Stimulated activated memory B cell treated with anti-CD40 and anti-IgM and Interleukin-4, amounts not matched to agents 10 μg/mL and 1 μg/mL and 100 μg/mL, for 72 hours (primary cell): Measurements from ENCODE around the gene IFNL3.
A peak's percentile ranks its signal among the peaks of the same experiment; 100 is the strongest.

Experiments
- ATAC-seq: fragments of 150-1000 bp; cut with Tn5 transposase; 2 replicates; pipeline ENCODE4 v1.10.0; 2021
- H3K27ac Mint-ChIP-seq: one replicate; pipeline ENCODE4 v1.8.0; 2022; ENCODE audit warnings: mild to moderate bottlenecking, mixed read lengths
- H3K27me3 Mint-ChIP-seq: one replicate; pipeline ENCODE4 v1.8.0; 2022; ENCODE audit warnings: mixed read lengths
- H3K36me3 Mint-ChIP-seq: one replicate; pipeline ENCODE4 v1.8.0; 2022; ENCODE audit warnings: mixed read lengths
- H3K4me1 Mint-ChIP-seq: one replicate; pipeline ENCODE4 v1.8.0; 2022; ENCODE audit warnings: mixed read lengths
- H3K4me3 Mint-ChIP-seq: one replicate; pipeline ENCODE4 v1.8.0; 2022; ENCODE audit warnings: mild to moderate bottlenecking, moderate library complexity, mixed read lengths
- H3K9me3 Mint-ChIP-seq: one replicate; pipeline ENCODE4 v1.8.0; 2022; ENCODE audit warnings: mixed read lengths

Gene IFNL3

GRCh38 chr19:39195755-39196154 is 49.1 kb downstream of the IFNL3 start:
- no peak overlapping the region for H3K4me3 Mint-ChIP-seq
- peak; percentile 4 for ATAC-seq
- H3K27me3 Mint-ChIP-seq = peaks cover 93% of the 10 kb centered on the region
- H3K27ac Mint-ChIP-seq = no peak overlapping the region
- peaks cover 26% of the 10 kb centered on the region for H3K4me1 Mint-ChIP-seq
- no peaks in the 10 kb centered on the region for H3K9me3 Mint-ChIP-seq
- no peaks in the 10 kb centered on the region for H3K36me3 Mint-ChIP-seq

- Mint-ChIP-seq H3K9me3 (no peaks in the 10 kb centered on the region), H3K4me1 (peaks cover 26% of the 10 kb centered on the region), H3K4me3 (no peak overlapping the region), H3K27me3 (peaks cover 90% of the 10 kb centered on the region), H3K27ac (no peak overlapping the region), H3K36me3 (no peaks in the 10 kb centered on the region)
- no peak for ATAC-seq
These were observed 49.8 kb downstream of the IFNL3 start for GRCh38 chr19:39194832-39195542.

- H3K4me3 Mint-ChIP-seq = no peak overlapping the region
- peaks cover 84% of the 10 kb centered on the region for H3K27me3 Mint-ChIP-seq
- no peaks in the 10 kb centered on the region for H3K9me3 Mint-ChIP-seq
- ATAC-seq = no peak
- peaks cover 26% of the 10 kb centered on the region for H3K4me1 Mint-ChIP-seq
- no peak overlapping the region for H3K27ac Mint-ChIP-seq
- no peaks in the 10 kb centered on the region for H3K36me3 Mint-ChIP-seq
These were observed 51.0 kb downstream of the IFNL3 start for GRCh38 chr19:39193803-39194202.
